ENCODE data around the gene AP1G2.

DNA sequence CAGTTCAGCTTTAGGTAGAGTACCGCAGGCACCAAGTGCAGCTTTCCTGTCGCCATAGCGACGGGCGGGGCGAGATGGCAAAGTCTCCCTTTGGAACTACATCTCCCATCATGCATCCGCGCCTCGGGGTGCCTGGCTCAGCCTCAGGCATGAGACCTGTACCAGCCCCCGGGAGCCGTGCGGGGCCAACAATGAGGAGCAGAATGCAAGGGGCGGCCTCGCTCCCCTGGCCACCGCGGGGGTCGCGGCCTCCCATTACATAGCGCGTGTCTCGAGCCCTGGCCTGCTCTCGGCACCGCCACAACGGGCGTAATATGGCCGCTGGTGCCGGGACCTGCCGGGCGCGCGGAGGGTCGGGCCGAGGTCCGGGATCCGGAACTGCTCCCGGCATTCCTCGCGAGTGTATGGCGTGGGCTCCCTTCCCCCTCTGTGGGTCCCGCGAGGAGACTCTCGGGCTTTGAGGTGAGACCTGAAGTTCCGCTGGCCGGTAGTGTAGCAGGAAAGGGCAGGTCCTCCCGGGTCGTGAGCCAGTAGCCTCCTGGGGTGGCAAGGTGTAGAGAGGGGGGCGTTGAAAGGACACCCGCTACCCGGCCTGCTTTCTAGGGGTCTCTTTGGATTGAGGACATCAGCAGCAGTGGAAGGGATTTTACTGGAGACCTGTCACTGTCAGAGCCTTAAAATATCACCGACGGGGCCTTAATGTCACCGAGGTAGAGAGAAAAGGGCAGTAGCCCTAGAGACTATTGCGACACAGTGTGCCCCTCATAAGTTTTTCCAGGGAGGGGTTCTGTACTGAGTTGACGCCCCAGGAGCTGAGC, 11.5 kb downstream of the AP1G2 start, which contains the start of gene THTPA:
- TF ChIP-seq, protein P1, sequence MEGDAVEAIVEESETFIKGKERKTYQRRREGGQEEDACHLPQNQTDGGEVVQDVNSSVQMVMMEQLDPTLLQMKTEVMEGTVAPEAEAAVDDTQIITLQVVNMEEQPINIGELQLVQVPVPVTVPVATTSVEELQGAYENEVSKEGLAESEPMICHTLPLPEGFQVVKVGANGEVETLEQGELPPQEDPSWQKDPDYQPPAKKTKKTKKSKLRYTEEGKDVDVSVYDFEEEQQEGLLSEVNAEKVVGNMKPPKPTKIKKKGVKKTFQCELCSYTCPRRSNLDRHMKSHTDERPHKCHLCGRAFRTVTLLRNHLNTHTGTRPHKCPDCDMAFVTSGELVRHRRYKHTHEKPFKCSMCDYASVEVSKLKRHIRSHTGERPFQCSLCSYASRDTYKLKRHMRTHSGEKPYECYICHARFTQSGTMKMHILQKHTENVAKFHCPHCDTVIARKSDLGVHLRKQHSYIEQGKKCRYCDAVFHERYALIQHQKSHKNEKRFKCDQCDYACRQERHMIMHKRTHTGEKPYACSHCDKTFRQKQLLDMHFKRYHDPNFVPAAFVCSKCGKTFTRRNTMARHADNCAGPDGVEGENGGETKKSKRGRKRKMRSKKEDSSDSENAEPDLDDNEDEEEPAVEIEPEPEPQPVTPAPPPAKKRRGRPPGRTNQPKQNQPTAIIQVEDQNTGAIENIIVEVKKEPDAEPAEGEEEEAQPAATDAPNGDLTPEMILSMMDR (conservative IDR thresholded peaks at IDR 0.05; ENCODE audit: low read depth, low read length) = no peak
- TF ChIP-seq EZH2 (IDR thresholded peaks at IDR 0.05; ENCODE audit: borderline replicate concordance, low read depth, low read length, poor library complexity, severe bottlenecking) = no peak

All from A673 (cell line).